Coronary artery (tissue), 2 donors: Measurements from ENCODE around the gene UCMA.
"Not testable (repeated sequence)": the region's sequence is repeated elsewhere in the genome, so short reads cannot be mapped to it uniquely, and the experiment has no call there.

ENCODE experiments used
- DNase-seq: peaks from one replicate; pipeline ENCODE4 v3.0.0-alpha.2; 2017; ENCODE audit warnings: low spot score
- H3K27ac ChIP-seq, 2 donors: fragments of 200-600 bp; sonication (generic); one replicate each; pipeline ENCODE4 v1.5.1; 2016 to 2019
- H3K4me3 ChIP-seq: fragments of 200-600 bp; sonication (generic); 2 replicates; pipeline ENCODE4 v1.5.1; 2016; ENCODE audit warnings: mild to moderate bottlenecking, moderate library complexity
- CTCF ChIP-seq: fragments of 200-600 bp; sonication (generic); IDR thresholded peaks from one replicate; pipeline ENCODE4 v1.5.1; 2019; ENCODE audit warnings: antibody characterized with exemption

UCMA gene, protein sequence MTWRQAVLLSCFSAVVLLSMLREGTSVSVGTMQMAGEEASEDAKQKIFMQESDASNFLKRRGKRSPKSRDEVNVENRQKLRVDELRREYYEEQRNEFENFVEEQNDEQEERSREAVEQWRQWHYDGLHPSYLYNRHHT

DNA sequence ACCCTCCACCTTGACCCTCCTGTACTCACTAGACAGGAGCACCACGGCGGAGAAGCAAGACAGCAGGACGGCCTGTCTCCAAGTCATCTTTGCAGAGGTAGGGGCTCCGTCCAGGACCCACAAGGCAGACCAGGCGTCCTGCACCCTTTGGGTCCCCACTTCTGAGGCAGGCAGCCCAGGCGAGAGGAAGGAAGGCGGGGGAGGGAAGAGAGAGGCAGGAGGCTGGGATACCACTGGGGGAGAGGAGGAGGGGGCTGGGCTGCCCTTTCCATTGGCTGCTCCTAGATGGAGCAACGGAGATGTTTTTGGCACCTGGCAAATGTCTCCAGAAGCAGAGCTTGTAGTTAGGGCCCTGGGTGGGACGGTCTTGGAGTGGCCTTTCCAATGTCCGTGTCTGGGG is at the start of gene UCMA:
Gene UCMA (minus strand): TSS at position 203 of the 400 bp plus-strand sequence. CDS start 116 bp downstream, at position 87.
- Histone ChIP-seq H3K27ac (no peak within 1 kb of the TSS), H3K4me3 (no peak within 1 kb of the TSS)
- no peak for TF ChIP-seq CTCF
- DNase-seq = peak; percentile 61

- not testable (repeated sequence) for DNase-seq, H3K27ac ChIP-seq, H3K4me3 ChIP-seq
Measured at GRCh38 chr10:13282348-13282747, 48.2 kb upstream of the UCMA start.

- DNase-seq = no peak
- H3K4me3 ChIP-seq = no peak overlapping the region
- no peak overlapping the region for H3K27ac ChIP-seq
- no peak for TF ChIP-seq CTCF
Measured at GRCh38 chr10:13276749-13277365, 42.7 kb upstream of the UCMA start.

DNA sequence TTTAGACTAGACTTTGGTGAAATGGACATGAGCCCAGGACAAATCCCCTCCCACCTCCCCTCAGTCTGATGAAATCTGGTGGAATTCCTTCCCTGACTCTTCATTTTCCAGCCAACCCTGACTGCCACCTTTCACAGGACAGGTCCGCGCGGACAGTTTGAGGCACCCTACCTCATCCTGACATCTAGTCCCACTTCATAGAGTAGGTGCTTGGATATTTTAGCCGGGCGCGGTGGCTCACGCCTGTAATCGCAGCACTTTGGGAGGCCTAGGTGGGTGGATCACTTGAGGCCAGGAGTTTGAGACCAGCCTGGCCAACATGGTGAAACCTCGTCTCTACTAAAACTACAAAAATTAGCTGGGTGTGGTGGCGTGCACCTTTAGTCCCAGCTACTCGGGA is 42.0 kb upstream of the UCMA start:
- H3K4me3 ChIP-seq, H3K27ac ChIP-seq, DNase-seq: not testable (repeated sequence)

- DNase-seq = no peak
- no peak for TF ChIP-seq CTCF
- Histone ChIP-seq H3K4me3 (peak overlapping the region; percentile 7), H3K27ac (no peak overlapping the region)
Measured at GRCh38 chr10:13272164-13272571, 38.0 kb upstream of the UCMA start.

DNA sequence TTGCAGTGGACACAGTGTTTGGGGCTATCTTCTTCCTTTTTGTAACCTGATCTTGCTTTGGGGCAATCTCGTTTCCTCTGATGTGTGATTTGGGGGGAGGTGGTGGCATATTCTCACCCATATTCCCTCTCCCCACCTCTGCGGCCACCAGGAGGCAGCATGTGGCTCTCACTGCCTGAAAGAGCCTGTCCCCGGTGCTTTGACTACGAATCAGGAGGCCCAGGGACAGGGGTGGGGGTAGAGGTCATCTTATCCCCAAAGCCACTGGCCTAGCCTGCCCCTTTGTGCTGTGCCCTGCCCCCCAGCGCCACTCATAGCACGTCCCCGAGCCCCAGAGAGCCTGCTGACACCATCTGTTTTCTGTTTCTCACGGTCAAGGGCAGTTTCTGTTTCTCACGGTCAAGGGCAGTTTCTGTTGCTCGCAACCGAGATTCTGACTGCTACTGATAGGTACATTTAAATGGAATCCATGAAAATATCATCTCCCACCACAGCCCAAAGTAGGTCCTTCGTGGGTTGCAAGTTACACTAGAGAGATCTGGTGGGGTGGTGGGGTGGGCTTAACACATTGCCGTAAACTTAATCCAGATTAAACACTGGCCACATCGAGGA is 37.5 kb upstream of the UCMA start:
- peak overlapping the region; percentile 7 for H3K4me3 ChIP-seq
- TF ChIP-seq CTCF = no peak
- DNase-seq = peak; percentile 73
- no peak overlapping the region for H3K27ac ChIP-seq

- no peak overlapping the region for H3K4me3 ChIP-seq
- TF ChIP-seq CTCF = no peak
- no peak for DNase-seq
- no peak overlapping the region for H3K27ac ChIP-seq
Measured at GRCh38 chr10:13270877-13271551, 36.8 kb upstream of the UCMA start.

- Histone ChIP-seq H3K4me3 (no peak overlapping the region), H3K27ac (no peak overlapping the region)
- DNase-seq = no peak
- no peak for TF ChIP-seq CTCF
Measured at GRCh38 chr10:13268841-13269240, 34.7 kb upstream of the UCMA start.
